ENCODE results near the gene COG3.

Gene COG3

GRCh38 chr13:45446181-45446580 is 18.6 kb upstream of the COG3 start:
- no peak for DNase-seq (ENCODE audit: low spot score)

GRCh38 chr13:45447050-45447661 is 17.6 kb upstream of the COG3 start:
- no peak for DNase-seq (ENCODE audit: low spot score)

GRCh38 chr13:45448965-45449559 is 15.7 kb upstream of the COG3 start:
- no peak for DNase-seq (ENCODE audit: low spot score)

- no peak for DNase-seq (ENCODE audit: low spot score)
Measured at GRCh38 chr13:45451282-45451681, 13.5 kb upstream of the COG3 start.

- no peak for DNase-seq (ENCODE audit: low spot score)
Measured at GRCh38 chr13:45454204-45454603, 10.5 kb upstream of the COG3 start.

GRCh38 chr13:45456196-45456972 is 8.4 kb upstream of the COG3 start:
- DNase-seq (ENCODE audit: low spot score), result no peak

- DNase-seq (ENCODE audit: low spot score), result no peak
Measured at GRCh38 chr13:45464141-45464686, 525 bp upstream of the COG3 start.

GRCh38 chr13:45466359-45466758 is 1.6 kb downstream of the COG3 start:
- no peak for DNase-seq (ENCODE audit: low spot score)

- DNase-seq (ENCODE audit: low spot score), result no peak
Measured at GRCh38 chr13:45468635-45469034, 3.9 kb downstream of the COG3 start.

- no peak for DNase-seq (ENCODE audit: low spot score)
Measured at GRCh38 chr13:45472171-45472705, 7.5 kb downstream of the COG3 start.

- peak; percentile 12 for DNase-seq (ENCODE audit: low spot score)
Measured at GRCh38 chr13:45473627-45474026, 8.9 kb downstream of the COG3 start.

- no peak for DNase-seq (ENCODE audit: low spot score)
Measured at GRCh38 chr13:45474584-45475454, 10.1 kb downstream of the COG3 start.

- no peak for DNase-seq (ENCODE audit: low spot score)
Measured at GRCh38 chr13:45479661-45480060, 14.9 kb downstream of the COG3 start.

GRCh38 chr13:45481688-45482087 is 16.9 kb downstream of the COG3 start:
- DNase-seq (ENCODE audit: low spot score), result no peak

GRCh38 chr13:45482571-45483173 is 17.9 kb downstream of the COG3 start:
- DNase-seq (ENCODE audit: low spot score), result no peak

- no peak for DNase-seq (ENCODE audit: low spot score)
Measured at GRCh38 chr13:45487604-45488003, 22.9 kb downstream of the COG3 start.

GRCh38 chr13:45490068-45490467 is 25.3 kb downstream of the COG3 start:
- DNase-seq (ENCODE audit: low spot score), result peak; percentile 20

- no peak for DNase-seq (ENCODE audit: low spot score)
Measured at GRCh38 chr13:45492538-45492937, 27.8 kb downstream of the COG3 start.

- no peak for DNase-seq (ENCODE audit: low spot score)
Measured at GRCh38 chr13:45496942-45497341, 32.2 kb downstream of the COG3 start.

GRCh38 chr13:45500492-45501174 is 35.9 kb downstream of the COG3 start:
- no peak for DNase-seq (ENCODE audit: low spot score)

- DNase-seq (ENCODE audit: low spot score), result no peak
Measured at GRCh38 chr13:45501175-45501526, 36.4 kb downstream of the COG3 start.
